ENCODE data around the gene NEDD4L.
A peak's percentile ranks its signal among the peaks of the same experiment; 100 is the strongest.
"Not testable (repeated sequence)": the region's sequence is repeated elsewhere in the genome, so short reads cannot be mapped to it uniquely, and the experiment has no call there.

Gene NEDD4L

GRCh38 chr18:58050963-58051362 lies 6.9 kb downstream of the NEDD4L start:
- not testable (repeated sequence) for DNase-seq
- intact Hi-C loops (cut with DNase I) = loop anchor here (2.0 kb wide), 1 partner anchor 72 kb away; no protein-coding TSS in a partner anchor

- DNase-seq = no peak
- intact Hi-C loops (cut with DNase I) = loop anchor here (2.0 kb wide), 1 partner anchor 71 kb away; no protein-coding TSS in a partner anchor
Measured at GRCh38 chr18:58051765-58052460, 7.9 kb downstream of the NEDD4L start.

- DNase-seq = no peak
- intact Hi-C loops (cut with DNase I) = no loop called here
Measured at GRCh38 chr18:58052960-58053359, 8.9 kb downstream of the NEDD4L start.

GRCh38 chr18:58054041-58054781 lies 10.2 kb downstream of the NEDD4L start:
- DNase-seq = no peak
- intact Hi-C loops (cut with DNase I) = no loop called here

GRCh38 chr18:58055890-58056558 lies 12.0 kb downstream of the NEDD4L start:
- intact Hi-C loops (cut with DNase I) = loop anchor here (5.0 kb wide), 1 partner anchor 51 kb away; no protein-coding TSS in a partner anchor
- DNase-seq = no peak

GRCh38 chr18:58056852-58057251 lies 12.8 kb downstream of the NEDD4L start:
- intact Hi-C loops (cut with DNase I) = loop anchor here (5.0 kb wide), 1 partner anchor 50 kb away; no protein-coding TSS in a partner anchor
- DNase-seq = no peak

GRCh38 chr18:58057291-58057965 lies 13.4 kb downstream of the NEDD4L start:
- DNase-seq = peak in 5 of 10 donors; percentile 34 to 84 (median 39)
- intact Hi-C loops (cut with DNase I) = loop anchor here (5.0 kb wide), 1 partner anchor 50 kb away; no protein-coding TSS in a partner anchor

- DNase-seq = no peak
- intact Hi-C loops (cut with DNase I) = loop anchor here (5.0 kb wide), 1 partner anchor 49 kb away; no protein-coding TSS in a partner anchor
Measured at GRCh38 chr18:58058720-58059119, 14.7 kb downstream of the NEDD4L start.

- intact Hi-C loops (cut with DNase I) = no loop called here
- no peak for DNase-seq
Measured at GRCh38 chr18:58060254-58060653, 16.2 kb downstream of the NEDD4L start.

- intact Hi-C loops (cut with DNase I) = no loop called here
- no peak for DNase-seq
Measured at GRCh38 chr18:58061349-58061748, 17.3 kb downstream of the NEDD4L start.

- intact Hi-C loops (cut with DNase I) = no loop called here
- DNase-seq = no peak
Measured at GRCh38 chr18:58064406-58064998, 20.5 kb downstream of the NEDD4L start.

GRCh38 chr18:58065956-58066355 lies 21.9 kb downstream of the NEDD4L start:
- DNase-seq = no peak
- intact Hi-C loops (cut with DNase I) = no loop called here

- no peak for DNase-seq
- intact Hi-C loops (cut with DNase I) = no loop called here
Measured at GRCh38 chr18:58067601-58068000, 23.6 kb downstream of the NEDD4L start.

GRCh38 chr18:58069099-58069498 lies 25.1 kb downstream of the NEDD4L start:
- intact Hi-C loops (cut with DNase I) = no loop called here
- no peak for DNase-seq

DNA sequence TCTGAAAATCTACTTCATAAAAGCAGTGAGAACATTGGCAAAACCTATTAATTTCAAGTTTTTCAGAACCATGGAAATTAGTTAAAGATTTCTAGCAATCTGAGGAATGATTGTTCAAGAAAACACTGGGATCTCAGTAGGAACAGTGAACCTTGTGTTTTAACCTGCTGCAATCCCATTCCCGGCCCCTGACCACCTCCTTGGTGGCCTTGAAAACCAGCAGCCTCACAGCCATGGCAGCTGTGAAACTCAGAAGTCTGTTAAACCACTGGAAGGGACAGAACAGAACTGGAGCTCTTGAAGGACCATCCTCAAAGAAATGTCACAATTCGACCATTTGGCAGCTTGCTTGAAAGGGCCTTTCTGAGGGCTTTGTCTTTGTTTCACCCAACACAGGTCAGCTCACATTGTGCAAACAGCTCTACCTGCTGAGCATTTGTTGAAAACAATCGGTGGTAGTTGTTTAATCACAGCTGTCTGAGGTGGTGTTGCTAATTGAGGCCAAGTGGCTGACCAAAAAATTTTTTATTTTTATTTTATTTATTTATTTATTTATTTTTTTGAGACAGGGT lies 25.8 kb downstream of the NEDD4L start:
- intact Hi-C loops (cut with DNase I) = no loop called here
- DNase-seq = no peak

- no peak for DNase-seq
- intact Hi-C loops (cut with DNase I) = no loop called here
Measured at GRCh38 chr18:58076052-58076451, 32.0 kb downstream of the NEDD4L start.

GRCh38 chr18:58077329-58077728 lies 33.3 kb downstream of the NEDD4L start:
- no peak for DNase-seq
- intact Hi-C loops (cut with DNase I) = no loop called here

- intact Hi-C loops (cut with DNase I) = no loop called here
- DNase-seq = no peak
Measured at GRCh38 chr18:58078889-58079573, 35.0 kb downstream of the NEDD4L start.

DNA sequence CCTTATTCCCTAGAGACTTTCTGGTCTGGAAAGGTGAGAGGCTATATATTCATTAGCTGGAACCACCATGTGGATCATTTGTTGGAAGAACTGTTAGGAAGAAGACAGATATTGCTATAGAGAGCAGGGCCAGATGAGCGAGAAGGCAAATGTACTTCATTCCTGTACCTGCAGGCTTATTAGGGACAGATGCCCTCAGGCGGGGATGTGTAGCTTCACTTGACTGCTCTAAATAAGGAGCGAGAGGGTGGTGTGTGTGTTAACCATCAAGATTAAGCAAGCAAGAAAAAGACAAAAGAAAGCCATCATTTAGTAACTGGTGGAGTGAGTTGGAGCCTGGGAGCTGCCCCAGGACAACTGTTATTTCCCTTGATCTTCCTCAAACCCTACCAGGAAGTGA lies 36.4 kb downstream of the NEDD4L start:
- intact Hi-C loops (cut with DNase I) = no loop called here

More for the DNA sequence above, 36.4 kb downstream of the NEDD4L start:
- no peak for DNase-seq

Data from posterior cingulate gyrus (tissue), 11 donors.